ENCODE data around the gene XPO4. TPM values are rescaled to one million over a fixed set of nuclear protein-coding genes. Genes with fewer than 3 reads are reported as not detected.
"Not testable (repeated sequence)": the region's sequence is repeated elsewhere in the genome, so short reads cannot be mapped to it uniquely, and the experiment has no call there.

XPO4 gene
- total RNA-seq, 2 experiments from 2014 or later = 32.4 to 34.5 TPM

DNA sequence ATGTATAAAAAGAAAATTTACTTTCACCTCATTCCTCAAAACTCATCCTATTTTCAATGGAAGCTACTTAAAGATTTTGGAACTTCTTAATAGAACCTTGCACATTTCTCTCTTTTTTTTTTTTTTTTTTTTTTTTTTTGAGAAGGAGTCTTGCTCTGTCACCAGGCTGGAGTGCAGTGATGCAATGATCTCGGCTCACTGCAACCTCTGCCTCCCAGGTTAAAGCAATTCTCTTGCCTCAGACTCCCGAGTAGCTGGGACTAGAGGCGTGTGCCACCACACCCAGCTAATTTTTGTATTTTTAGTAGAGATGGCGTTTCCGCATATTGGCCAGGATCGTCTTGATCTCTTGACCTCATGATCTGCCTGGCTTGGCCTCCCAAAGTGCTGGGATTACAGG, 40.9 kb downstream of the XPO4 start:
- H3K27ac Mint-ChIP-seq, H3K27me3 Mint-ChIP-seq: not testable (repeated sequence)
- H3K36me3 Mint-ChIP-seq = peaks cover 30% of the 10 kb centered on the region

DNA sequence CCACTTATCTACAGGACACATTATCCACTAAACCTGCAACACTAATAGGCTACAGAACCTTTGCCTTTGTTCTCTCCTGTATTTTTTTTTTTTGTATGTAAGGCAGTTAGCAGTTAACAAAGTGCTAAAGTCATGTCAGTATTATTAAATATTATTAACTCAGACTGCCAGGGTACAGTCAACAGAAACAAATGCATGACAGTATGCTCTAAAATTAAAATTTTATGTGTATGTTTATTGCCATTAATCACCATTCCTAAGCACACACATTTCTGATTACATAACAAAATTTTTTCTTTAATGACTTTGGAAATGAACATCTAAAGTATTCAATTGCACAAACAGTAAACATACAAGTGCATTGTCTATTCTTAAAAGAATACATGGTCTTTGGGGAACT, 41.7 kb downstream of the XPO4 start:
- DNase-seq = no peak
- H3K27me3 Mint-ChIP-seq = no peaks in the 10 kb centered on the region
- H3K36me3 Mint-ChIP-seq = peaks cover 27% of the 10 kb centered on the region
- H3K4me1 Mint-ChIP-seq = peaks cover 4% of the 10 kb centered on the region
- no peak overlapping the region for H3K27ac Mint-ChIP-seq
- no peak overlapping the region for H3K4me3 Mint-ChIP-seq
- no peaks in the 10 kb centered on the region for H3K9me3 Mint-ChIP-seq

More for the DNA sequence above, 40.9 kb downstream of the XPO4 start:
- not testable (repeated sequence) for DNase-seq, H3K4me1 Mint-ChIP-seq, H3K4me3 Mint-ChIP-seq, H3K9me3 Mint-ChIP-seq

DNA sequence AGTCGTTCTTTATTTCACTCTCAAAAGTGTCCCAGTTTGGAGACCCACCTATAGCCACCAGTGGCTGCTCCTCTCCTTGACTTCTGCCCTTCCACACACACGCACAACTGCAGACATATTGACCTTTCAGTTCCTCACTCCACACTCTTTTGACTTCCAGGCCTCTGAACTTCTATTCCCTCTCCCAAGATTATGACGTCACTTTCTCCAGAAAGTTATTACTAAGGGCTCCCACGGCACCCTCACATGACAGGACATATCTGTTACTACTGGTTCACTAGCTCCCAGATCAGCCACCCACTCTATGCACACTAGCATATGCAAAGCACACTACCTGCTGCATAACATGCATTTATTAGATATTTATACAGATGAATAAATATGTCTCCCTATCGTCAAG, 45.9 kb downstream of the XPO4 start:
- no peaks in the 10 kb centered on the region for H3K9me3 Mint-ChIP-seq
- H3K4me3 Mint-ChIP-seq = no peak overlapping the region
- H3K4me1 Mint-ChIP-seq = no peaks in the 10 kb centered on the region
- no peak for DNase-seq
- no peak overlapping the region for H3K27ac Mint-ChIP-seq
- peaks cover 7% of the 10 kb centered on the region for H3K36me3 Mint-ChIP-seq
- H3K27me3 Mint-ChIP-seq = no peaks in the 10 kb centered on the region

DNA sequence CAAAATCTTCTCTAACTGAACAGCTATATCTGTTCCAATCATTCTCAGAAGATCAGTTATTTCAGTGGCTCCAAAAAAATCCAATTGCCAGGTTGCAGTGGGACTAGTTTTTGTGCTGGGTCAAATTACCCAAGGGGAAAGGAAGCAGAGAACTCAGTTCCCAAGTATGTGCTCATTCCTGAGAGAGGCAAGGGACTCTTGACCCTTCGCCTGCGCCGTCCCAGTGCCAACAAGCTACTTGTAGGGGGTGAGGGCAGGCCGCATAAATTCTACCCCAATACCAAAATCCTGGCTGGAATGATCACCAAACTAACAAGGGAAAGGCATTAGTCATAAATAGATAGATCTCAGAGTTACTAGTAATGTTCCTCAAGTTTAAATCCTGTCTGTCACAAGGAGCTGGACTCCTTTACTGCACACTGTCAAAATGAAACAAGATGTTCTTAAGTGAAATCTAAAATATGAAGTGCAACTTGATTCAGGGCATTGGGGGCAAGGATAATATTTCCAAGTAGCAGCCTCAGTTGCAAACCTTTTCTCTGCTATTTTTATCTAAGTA, 50.6 kb downstream of the XPO4 start:
- Mint-ChIP-seq H3K4me3 (no peak overlapping the region), H3K27me3 (no peaks in the 10 kb centered on the region), H3K4me1 (peaks cover 2% of the 10 kb centered on the region), H3K36me3 (peaks cover 2% of the 10 kb centered on the region), H3K9me3 (no peaks in the 10 kb centered on the region), H3K27ac (no peak overlapping the region)
- DNase-seq = no peak

DNA sequence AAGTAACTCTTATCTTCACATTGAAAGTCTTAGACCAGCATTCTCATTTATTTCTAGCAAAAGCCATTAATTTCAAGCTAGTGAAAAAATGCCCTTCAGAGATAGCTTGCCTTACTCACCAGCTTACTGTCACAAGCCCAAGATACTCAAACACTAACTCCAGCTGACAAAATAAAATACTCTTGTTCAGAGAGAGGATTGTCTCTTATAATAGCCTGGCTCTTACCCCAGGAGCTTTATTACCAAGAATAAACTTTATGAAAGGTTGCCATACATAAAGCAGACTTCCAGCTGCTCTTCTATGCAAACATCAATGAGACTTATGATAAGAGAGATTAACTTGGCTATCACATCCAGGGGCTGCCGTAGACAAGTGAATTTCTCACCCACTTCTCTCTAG, 53.6 kb downstream of the XPO4 start:
- Mint-ChIP-seq H3K4me1 (peaks cover 2% of the 10 kb centered on the region), H3K27ac (no peak overlapping the region), H3K36me3 (peaks cover under 1% of the 10 kb centered on the region), H3K27me3 (no peaks in the 10 kb centered on the region), H3K9me3 (no peaks in the 10 kb centered on the region), H3K4me3 (no peak overlapping the region)
- no peak for DNase-seq

DNA sequence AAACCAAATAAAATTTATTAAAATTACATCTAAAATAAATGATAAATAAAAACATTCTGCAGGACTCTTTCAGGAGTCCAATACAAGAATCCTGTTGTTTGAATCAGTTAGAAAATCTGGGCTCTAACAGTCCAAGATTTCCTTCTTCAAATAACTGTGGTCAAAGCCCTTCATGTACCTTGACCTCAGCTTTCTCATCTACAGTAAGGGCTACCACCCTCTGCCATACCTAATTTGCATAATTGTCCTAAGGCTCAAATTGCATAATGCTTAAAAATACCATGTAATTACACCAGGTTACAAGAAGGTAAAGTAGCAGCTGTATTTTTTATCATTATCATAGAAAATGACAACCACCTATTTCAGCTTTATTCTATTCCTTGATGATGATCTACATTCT, 54.3 kb downstream of the XPO4 start:
- peaks cover 2% of the 10 kb centered on the region for H3K36me3 Mint-ChIP-seq
- no peak for DNase-seq
- no peak overlapping the region for H3K4me3 Mint-ChIP-seq
- no peaks in the 10 kb centered on the region for H3K27me3 Mint-ChIP-seq
- H3K27ac Mint-ChIP-seq = no peak overlapping the region
- H3K4me1 Mint-ChIP-seq = peaks cover 2% of the 10 kb centered on the region
- H3K9me3 Mint-ChIP-seq = no peaks in the 10 kb centered on the region

DNA sequence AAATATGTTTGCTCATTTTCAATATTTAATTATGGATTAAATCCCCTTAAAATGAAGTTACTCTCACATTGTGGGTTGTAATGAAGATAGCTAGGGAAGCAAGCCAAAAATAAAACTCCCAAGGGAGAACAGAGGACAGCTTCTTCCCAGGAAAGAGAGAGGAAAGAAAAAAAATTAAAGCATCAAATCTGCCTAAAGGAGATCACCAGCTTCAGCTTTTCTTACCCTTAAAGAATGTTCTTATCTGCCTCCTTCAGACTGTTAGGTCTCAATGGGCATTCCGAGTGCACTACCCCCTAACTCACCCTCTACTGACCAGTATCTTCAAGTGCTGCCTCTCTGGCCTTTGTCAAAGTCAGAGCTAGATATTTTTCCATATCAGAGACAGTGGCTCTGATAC, 55.2 kb downstream of the XPO4 start:
- Mint-ChIP-seq H3K27me3 (no peaks in the 10 kb centered on the region), H3K4me1 (peaks cover 2% of the 10 kb centered on the region), H3K27ac (no peak overlapping the region), H3K4me3 (no peak overlapping the region), H3K36me3 (peaks cover 4% of the 10 kb centered on the region), H3K9me3 (no peaks in the 10 kb centered on the region)
- no peak for DNase-seq

DNA sequence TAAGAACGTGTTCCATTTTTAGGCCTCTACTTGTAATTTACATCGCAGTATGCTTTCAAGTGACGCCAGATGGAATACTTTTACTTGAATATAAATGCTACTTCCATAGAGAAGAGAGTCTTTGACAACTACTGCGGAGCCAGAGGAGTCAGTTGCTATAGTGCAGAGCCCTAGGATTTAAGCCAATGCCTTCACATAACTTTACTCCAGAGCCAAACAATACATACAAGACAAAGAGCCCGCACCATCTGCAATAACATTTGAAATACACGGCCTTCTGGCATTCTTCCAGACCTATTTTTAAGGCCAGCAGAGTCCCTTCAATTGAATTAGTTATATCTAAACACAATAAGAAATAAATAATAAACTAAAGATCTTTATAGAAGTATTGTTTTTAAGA, 59.4 kb downstream of the XPO4 start:
- peaks cover 20% of the 10 kb centered on the region for H3K36me3 Mint-ChIP-seq
- no peak for DNase-seq
- no peaks in the 10 kb centered on the region for H3K27me3 Mint-ChIP-seq
- no peak overlapping the region for H3K4me3 Mint-ChIP-seq
- H3K9me3 Mint-ChIP-seq = no peaks in the 10 kb centered on the region
- H3K4me1 Mint-ChIP-seq = peaks cover 2% of the 10 kb centered on the region
- H3K27ac Mint-ChIP-seq = no peak overlapping the region

DNA sequence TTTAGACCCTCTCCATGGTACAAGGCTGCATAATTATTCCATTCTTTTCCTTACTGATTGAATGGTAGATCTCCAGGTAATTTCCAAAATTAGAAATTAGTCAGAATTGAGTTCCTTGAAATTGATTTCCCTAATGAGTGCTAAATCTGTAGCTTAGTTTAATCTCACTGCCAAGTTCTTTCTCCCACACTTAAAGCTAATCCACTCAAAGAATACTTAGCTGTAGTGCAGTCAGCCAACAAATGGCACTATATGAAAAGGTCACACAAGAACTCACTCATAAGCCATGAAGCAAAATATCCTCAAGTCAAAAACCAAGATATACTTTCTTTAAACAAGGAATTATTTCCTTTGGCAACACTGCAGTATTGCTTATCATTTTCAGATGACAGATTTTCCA, 62.0 kb downstream of the XPO4 start:
- no peak overlapping the region for H3K4me3 Mint-ChIP-seq
- DNase-seq = no peak
- H3K9me3 Mint-ChIP-seq = no peaks in the 10 kb centered on the region
- peaks cover 33% of the 10 kb centered on the region for H3K36me3 Mint-ChIP-seq
- H3K27ac Mint-ChIP-seq = no peak overlapping the region
- H3K27me3 Mint-ChIP-seq = no peaks in the 10 kb centered on the region
- H3K4me1 Mint-ChIP-seq = peaks cover 1% of the 10 kb centered on the region

DNA sequence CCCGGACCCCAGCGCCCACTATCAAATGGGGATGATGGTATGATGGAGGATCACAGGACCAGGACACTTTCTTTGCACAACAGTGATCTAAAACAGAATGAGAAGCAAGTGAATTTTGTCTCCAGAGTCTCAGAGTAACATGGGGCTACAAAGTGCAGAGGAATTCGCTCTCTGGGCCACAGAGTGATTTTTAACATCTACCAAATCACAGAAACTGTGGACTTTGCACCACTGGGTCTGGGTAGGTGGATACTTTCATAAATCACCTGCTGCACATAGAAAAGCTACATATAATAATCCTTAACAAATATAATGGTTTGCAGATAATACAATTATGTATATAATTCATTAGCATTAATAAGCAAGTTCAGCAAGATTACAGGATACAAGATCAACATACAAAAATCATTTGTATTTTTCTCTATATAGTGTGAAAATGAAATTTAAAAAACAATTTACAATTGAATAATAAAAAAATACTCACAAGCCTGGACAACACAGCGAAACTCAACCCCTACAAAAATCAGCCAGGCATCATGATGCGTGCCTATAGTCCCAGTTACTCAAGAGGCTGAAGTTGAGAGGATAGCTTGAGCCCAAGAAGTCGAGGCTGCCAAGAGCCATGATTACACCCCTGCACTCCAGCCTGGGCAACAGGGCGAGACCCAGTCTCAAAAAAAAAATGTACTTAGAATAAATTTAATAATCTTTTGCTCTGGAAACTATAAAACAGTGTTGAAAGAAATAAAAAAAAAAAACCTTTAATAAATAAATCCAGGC, 68.5 kb downstream of the XPO4 start:
- H3K9me3 Mint-ChIP-seq = no peaks in the 10 kb centered on the region
- H3K27ac Mint-ChIP-seq = no peak overlapping the region
- H3K4me3 Mint-ChIP-seq = no peak overlapping the region
- peaks cover 1% of the 10 kb centered on the region for H3K4me1 Mint-ChIP-seq
- no peak for DNase-seq
- peaks cover 24% of the 10 kb centered on the region for H3K36me3 Mint-ChIP-seq
- H3K27me3 Mint-ChIP-seq = no peaks in the 10 kb centered on the region

DNA sequence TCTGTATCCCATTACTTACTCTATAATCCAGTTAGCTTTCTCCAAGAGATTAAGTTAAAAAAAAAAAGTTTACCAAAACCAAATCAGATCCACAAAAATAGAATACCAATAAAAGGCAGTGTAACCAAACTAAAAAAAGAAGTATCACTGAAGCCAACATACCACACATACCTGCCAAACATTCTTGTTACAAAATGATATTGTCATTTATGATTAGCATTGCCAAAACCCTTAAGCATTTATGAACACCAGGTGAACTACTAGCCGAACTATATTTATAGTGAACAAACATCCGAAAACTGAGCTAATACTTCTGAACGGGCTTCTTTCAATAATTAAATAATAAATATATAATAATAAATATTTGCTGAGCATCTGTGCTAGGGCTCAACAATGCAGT, 69.7 kb downstream of the XPO4 start:
- DNase-seq = no peak
- Mint-ChIP-seq H3K27ac (no peak overlapping the region), H3K4me1 (peaks cover 8% of the 10 kb centered on the region), H3K36me3 (peaks cover 17% of the 10 kb centered on the region), H3K27me3 (no peaks in the 10 kb centered on the region), H3K4me3 (no peak overlapping the region), H3K9me3 (no peaks in the 10 kb centered on the region)

DNA sequence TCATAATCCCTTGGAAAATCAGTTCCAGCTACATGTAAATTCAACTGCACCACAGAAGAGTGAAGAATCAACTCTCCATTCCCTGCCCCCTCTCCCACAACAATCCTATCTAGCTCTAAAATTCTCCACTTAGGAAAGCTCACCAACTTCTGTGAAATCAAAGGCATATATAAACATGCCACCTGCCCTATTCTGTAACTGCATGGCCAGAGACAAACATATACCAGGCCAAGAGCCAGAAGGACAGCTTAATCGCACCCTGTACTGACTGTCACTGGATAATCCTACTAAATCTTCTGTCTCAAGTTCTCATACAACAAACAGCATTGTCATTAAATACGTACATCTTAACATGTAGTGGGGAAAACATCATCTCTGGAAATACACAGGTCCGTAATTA, 70.6 kb downstream of the XPO4 start:
- Mint-ChIP-seq H3K4me1 (peaks cover 8% of the 10 kb centered on the region), H3K4me3 (no peak overlapping the region), H3K27me3 (no peaks in the 10 kb centered on the region), H3K27ac (no peak overlapping the region), H3K36me3 (peaks cover 8% of the 10 kb centered on the region), H3K9me3 (no peaks in the 10 kb centered on the region)
- no peak for DNase-seq

DNA sequence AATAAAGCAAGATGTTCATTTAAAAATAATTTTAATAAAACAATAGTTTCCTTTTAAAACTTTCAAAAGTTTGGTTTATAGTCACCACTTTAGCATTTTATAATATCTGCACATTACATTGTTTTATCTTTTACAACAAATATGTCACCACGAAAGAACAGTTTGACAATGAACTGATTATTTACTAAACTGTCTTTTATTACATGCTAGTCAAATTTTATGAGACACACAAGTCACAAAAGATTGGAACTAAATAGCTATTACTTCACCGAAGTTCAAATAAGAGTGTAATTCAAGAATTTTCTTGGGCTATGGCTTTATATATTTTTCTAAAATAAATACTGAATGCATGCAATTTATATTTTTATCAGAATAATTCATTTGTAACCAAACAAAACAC, 71.3 kb downstream of the XPO4 start:
- Mint-ChIP-seq H3K27me3 (no peaks in the 10 kb centered on the region), H3K36me3 (peaks cover 6% of the 10 kb centered on the region), H3K4me1 (peaks cover 8% of the 10 kb centered on the region), H3K4me3 (no peak overlapping the region), H3K9me3 (no peaks in the 10 kb centered on the region), H3K27ac (no peak overlapping the region)
- no peak for DNase-seq

DNA sequence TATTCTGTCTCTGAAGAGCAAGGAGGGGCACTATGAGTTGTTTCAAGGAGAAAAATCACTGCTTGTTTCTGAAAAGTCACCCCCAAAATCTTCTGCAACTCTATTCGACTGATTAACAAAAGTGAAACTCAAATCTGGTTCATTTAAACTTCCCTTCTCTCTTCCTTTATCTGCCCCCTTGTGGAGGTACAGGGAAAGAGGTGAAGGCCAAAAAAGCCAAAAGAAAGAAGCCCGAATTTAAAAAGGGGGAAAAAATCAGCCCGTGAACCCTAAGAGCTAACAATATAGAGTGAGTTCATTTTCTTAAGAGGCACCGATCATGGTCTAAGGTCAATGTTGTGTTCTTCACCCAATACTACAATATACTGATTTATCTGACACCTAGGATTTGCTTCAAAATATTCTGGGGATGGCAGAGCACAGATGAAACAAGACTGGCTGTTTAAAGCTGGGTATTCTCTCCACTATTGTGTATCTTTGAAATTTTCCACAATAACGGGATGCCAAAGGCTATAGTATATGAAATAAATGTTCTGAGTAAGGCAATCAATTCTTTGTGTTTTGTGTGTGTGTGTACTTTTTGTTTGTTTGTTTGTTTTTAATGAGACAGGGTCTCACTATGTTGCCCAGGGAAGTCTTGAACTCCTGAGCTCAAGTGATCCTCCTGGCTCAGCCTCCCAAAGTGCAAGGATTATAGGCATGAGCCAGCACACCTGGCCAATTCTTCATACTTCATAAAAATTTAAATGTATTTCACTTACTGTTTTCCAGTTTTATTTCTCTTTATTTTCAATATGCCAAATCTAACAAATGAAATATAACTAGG, 73.8 kb downstream of the XPO4 start:
- Mint-ChIP-seq H3K4me3 (no peak overlapping the region), H3K27ac (no peak overlapping the region), H3K9me3 (no peaks in the 10 kb centered on the region), H3K36me3 (peaks cover 6% of the 10 kb centered on the region), H3K27me3 (no peaks in the 10 kb centered on the region), H3K4me1 (peaks cover 6% of the 10 kb centered on the region)
- DNase-seq = peak; percentile 6

DNA sequence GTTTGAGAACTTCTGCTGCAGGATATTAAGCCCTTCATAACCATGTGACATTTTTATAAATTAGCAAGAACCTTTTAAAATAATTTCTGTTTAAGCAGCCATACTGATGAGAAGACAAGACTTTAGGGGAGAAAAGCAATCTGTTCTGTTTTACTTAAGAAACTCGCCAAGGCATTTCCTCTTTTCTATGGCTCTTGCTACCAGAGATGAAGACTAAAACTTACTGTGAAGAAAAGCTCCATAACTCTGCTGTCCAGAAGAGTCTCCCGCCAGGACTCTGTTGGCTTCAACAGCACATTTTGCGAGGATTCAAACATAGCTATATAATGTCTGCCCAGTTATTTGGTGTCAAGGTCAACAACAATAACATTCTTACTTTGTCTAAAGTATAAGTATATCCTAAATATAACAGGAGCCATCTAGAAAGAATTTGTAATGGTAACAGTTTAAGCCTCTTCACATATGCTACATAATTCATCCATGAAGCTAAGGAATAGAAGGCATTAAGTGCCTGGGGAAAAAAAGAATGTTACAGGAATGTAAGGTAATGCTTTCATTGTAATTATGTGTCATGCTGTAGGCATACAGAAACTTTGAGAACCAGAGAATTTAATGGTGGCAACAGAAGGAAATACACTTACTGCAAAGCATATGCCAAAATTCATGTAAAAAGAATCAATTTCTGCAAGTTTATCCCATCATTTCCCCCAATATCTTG, 75.5 kb downstream of the XPO4 start:
- peaks cover 4% of the 10 kb centered on the region for H3K36me3 Mint-ChIP-seq
- peaks cover 6% of the 10 kb centered on the region for H3K4me1 Mint-ChIP-seq
- H3K9me3 Mint-ChIP-seq = no peaks in the 10 kb centered on the region
- H3K27ac Mint-ChIP-seq = no peak overlapping the region
- no peak overlapping the region for H3K4me3 Mint-ChIP-seq
- H3K27me3 Mint-ChIP-seq = no peaks in the 10 kb centered on the region
- no peak for DNase-seq

Data from activated naive CD8-positive, alpha-beta T cell treated with anti-CD3 and anti-CD28 coated beads for 36 hours (primary cell).